ENCODE results near the gene LCOR.
"Not testable (repeated sequence)": the region's sequence is repeated elsewhere in the genome, so short reads cannot be mapped to it uniquely, and the experiment has no call there.

LCOR gene

DNA sequence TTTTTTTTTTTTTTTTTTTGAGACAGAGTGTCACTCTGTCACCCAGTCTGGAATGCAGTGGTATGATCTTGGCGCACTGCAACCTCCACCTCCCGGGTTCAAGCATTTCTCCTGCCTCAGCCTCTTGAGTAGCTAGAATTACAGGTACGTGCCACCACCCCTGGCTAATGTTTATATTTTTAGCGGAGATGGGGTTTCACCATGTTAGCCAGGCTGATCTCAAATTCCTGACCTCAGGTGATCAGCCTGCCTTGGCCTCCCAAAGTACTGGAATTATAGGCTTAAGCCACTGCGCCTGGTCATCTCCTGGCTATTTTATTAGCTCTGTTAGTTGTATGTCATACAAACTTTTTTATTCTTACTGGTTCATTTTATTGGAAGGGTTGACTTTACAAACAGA is 103.0 kb downstream of the LCOR start:
- no peak for DNase-seq (ENCODE audit: low read depth in 2 of 2)

GRCh38 chr10:96935810-96936209 is 103.7 kb downstream of the LCOR start:
- DNase-seq (ENCODE audit: low read depth in 2 of 2), result no peak

DNA sequence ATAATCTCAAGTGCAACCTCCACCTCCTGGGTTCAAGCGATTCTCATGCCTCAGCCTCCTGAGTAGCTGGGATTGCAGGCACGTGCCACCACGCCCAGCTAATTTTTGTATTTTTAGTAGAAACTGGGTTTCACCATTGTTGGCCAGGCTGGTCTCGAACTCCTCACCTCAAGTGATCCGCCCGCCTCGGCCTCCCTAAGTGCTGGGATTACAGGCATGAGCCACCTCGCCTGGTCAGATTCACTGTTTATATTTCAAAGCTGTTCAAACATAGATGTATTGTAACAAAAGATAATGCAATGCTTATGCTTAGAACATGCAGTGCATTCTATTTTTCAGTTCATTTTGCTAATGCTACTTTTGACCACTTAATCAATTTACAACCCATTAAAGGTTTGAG is 111.1 kb downstream of the LCOR start:
- not testable (repeated sequence) for DNase-seq (ENCODE audit: low read depth in 2 of 2)

DNA sequence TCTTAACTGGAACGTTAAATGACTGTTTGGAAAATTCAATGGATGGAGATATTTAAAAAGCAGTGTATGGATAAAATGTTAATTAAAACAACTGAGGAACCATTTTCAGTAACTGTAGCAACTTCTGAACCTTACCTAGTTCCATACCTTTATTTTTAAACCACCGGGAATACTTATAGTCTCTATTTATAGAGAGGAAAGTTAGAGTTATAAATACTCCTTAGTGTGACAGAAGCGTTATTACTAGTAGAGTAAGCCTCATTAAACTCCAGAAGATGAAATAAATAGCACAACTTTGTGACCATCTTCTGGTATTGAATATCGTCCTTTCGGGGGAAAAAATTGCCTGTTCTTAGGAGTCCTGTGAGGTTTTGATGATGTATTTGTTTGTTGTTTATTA is 114.9 kb downstream of the LCOR start:
- no peak for DNase-seq (ENCODE audit: low read depth in 2 of 2)

- no peak for DNase-seq (ENCODE audit: low read depth in 2 of 2)
Observed at GRCh38 chr10:96949039-96949683, 117.1 kb downstream of the LCOR start.

DNA sequence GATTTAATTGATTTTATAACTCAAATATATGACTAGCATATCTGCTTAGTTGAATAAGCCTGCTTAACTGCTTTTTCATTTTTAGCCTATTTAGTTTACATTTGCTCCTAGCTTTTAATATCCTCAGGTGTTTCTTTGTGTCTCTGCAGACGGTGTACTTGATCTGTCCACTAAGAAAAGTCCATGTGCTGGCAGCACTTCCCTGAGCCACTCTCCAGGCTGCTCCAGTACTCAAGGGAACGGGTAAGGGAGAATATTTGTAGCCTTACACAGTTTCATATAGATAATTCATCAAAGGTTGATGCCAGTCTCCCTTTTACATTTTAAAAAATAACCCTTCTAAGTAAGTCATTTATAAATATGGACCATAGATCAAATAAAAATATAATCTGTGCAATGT is 119.9 kb downstream of the LCOR start:
- DNase-seq (ENCODE audit: low read depth in 2 of 2), result no peak

GRCh38 chr10:96955794-96956193 is 123.7 kb downstream of the LCOR start:
- no peak for DNase-seq (ENCODE audit: low read depth in 2 of 2)

DNA sequence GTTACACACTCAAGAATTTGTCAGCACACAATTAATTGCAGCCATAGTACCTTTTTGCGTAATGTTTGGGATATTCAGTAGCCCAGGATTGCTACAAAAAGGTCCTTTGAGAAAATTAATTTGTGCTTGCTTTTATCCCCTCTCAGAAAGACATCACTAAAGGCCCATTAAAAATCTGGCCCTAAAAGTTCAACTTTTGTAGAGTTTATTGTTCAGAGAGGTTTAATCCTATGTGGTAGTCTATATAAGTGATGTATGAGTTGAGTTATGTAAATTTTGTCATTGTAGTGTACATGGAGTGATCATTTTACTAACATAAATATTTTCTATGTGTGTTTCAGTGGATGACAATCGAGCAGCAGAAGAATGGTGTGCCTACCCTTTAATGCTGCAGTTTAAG is 126.0 kb downstream of the LCOR start:
- DNase-seq (ENCODE audit: low read depth in 2 of 2), result no peak

- no peak for DNase-seq (ENCODE audit: low read depth in 2 of 2)
Observed at GRCh38 chr10:96959733-96960132, 127.6 kb downstream of the LCOR start.

- no peak for DNase-seq (ENCODE audit: low read depth in 2 of 2)
Observed at GRCh38 chr10:96960872-96961271, 128.8 kb downstream of the LCOR start.

DNA sequence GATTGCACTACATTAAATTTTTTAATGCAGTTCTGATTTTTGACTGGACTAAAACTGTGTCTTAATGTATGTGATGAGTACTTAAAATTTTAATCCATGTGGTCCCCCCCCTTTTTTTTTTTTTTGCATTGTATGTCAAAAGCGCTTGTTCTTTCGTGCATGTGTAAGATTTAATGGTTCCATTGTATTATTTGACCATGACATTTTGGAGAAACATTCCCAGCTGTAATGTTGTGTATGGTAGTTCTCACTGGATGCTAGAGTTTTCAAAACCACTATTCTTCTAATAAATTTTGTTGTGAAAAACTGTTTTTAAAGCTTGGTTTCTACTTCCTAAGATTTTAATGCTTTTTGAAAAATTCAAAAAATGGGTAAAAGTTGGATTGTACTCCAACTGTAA is 132.0 kb downstream of the LCOR start:
- no peak for DNase-seq (ENCODE audit: low read depth in 2 of 2)

- DNase-seq (ENCODE audit: low read depth in 2 of 2), result no peak
Observed at GRCh38 chr10:96967847-96968246, 135.7 kb downstream of the LCOR start.

GRCh38 chr10:96968682-96969423 is 136.8 kb downstream of the LCOR start:
- no peak for DNase-seq (ENCODE audit: low read depth in 2 of 2)

DNA sequence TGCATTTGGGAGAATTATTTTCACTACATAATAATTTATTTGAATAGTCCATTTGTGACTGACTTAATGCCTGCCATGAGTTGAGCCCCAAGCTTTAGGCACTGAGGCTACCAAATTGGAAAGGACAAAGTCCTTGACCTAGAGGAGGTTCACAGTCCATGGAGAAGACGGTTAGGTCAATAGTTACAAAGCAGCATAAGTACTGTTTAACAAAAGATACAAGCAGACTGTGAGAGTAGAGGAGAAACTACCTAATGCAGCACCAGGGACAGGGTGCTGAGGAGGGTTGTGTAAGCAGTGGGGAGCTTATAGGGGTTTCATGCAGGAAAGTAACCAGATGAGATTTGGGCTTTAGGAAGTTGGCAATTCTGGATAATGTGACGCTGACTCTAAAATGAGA is 139.2 kb downstream of the LCOR start:
- no peak for DNase-seq (ENCODE audit: low read depth in 2 of 2)

DNA sequence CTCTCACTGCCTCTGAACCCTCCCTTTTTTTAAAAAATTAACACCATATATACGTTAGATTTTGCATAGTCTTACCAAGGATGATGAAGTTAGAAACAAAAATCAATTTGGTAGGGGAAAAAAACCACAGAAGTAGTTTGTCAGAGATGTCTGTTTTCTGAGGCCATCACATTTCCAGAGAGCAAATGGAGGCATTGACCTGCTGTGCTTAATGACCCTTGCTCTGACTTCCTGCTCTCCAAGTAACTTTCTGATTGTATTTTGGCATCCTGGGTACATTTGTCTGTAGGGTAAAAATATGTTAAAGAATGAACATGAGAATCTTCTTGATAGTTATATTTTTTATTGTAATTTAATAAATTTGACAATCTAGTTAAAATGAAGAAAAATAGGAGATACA is 140.2 kb downstream of the LCOR start:
- DNase-seq (ENCODE audit: low read depth in 2 of 2), result no peak

DNA sequence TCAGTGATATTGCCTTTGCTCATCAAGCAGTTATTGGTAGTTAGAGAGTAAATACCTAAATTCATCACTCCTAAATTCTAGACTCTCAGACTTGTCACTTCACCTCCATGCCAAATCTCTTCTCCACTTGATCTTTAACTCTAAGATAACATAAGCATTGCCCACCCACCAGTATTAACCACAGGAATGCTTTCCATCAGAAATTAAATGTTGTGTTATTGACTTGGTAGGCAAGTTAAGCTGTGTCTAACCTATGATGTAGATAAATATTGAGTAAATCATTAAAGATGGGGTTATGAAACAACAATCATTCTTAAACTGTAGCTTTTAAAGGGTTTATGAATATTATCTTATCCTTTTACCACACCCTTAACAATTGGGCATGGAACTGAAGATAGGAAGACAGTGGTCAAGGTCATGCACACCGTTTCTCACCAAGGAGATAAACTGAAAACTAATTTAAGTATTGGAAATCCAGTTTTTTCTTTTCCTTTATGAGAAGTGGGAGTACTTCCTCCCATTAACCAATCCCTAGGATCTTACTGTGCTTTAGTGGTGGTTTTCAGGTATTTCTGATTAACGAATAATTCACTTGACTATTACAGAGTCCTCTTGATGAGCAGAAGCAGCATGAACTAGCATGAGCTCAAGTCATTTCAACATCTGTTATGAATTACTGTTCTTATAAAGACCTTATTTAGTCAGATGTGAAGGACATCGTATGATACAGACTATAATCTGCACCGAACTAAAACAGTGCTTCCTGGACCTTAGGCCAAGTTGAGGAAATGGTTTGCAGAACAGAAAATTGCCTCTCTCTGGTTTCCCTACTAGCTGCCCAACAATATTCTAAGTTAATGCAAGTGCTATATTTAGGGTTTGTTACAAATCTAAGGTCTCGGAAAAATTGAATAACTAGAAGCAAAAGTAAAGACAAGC is 142.0 kb downstream of the LCOR start:
- DNase-seq (ENCODE audit: low read depth in 2 of 2), result no peak

GRCh38 chr10:96975136-96975535 is 143.0 kb downstream of the LCOR start:
- no peak for DNase-seq (ENCODE audit: low read depth in 2 of 2)

DNA sequence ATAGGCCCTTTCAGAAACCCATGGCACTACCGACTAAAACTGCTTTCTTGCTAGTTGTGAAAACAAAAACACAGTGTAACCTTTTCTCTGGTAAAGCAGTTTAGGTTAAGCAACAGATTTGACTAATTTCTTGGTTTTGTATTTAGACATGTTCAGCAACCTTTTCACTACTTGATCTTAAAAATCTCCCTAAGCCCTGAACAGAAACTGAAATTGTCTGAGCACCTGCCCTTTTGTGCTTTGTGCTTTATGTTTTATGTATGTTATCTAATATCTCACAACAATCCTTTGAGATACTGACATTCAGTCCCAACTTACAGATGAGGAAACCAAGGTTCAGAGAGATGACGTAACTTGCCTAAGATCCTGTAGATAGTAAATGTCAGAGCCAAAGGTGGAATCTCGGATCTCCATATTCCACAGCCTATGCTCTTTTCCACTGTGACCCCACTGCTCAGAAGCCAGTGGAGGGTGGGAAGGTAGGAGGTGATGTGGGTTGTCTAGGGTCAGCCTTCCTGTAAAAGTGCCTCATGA is 146.6 kb downstream of the LCOR start:
- no peak for DNase-seq (ENCODE audit: low read depth in 2 of 2)

DNA sequence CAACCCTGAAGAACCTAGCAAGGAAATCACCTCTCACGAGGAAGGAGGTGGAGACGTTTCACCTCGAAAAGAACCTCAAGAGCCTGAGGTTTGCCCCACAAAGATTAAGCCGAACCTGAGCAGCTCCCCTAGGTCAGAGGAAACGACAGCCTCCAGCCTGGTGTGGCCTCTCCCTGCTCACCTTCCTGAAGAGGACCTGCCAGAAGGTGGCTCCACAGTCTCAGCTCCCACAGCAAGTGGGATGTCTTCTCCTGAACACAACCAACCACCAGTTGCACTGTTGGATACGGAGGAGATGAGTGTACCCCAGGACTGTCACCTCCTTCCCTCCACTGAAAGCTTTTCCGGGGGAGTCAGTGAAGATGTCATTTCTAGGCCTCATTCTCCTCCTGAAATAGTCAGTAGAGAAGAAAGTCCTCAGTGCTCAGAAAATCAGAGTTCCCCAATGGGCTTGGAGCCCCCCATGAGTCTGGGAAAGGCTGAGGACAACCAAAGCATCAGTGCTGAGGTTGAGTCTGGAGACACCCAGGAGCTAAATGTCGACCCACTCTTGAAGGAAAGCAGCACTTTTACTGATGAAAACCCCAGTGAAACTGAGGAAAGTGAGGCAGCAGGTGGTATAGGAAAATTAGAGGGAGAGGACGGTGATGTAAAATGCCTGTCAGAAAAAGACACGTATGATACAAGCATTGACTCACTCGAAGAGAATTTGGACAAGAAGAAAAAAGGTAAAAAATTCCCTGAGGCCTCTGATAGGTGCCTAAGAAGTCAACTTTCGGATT is 150.2 kb downstream of the LCOR start:
- DNase-seq (ENCODE audit: low read depth in 2 of 2), result no peak

- DNase-seq (ENCODE audit: low read depth in 2 of 2), result no peak
Observed at GRCh38 chr10:96984541-96985131, 152.5 kb downstream of the LCOR start.

DNA sequence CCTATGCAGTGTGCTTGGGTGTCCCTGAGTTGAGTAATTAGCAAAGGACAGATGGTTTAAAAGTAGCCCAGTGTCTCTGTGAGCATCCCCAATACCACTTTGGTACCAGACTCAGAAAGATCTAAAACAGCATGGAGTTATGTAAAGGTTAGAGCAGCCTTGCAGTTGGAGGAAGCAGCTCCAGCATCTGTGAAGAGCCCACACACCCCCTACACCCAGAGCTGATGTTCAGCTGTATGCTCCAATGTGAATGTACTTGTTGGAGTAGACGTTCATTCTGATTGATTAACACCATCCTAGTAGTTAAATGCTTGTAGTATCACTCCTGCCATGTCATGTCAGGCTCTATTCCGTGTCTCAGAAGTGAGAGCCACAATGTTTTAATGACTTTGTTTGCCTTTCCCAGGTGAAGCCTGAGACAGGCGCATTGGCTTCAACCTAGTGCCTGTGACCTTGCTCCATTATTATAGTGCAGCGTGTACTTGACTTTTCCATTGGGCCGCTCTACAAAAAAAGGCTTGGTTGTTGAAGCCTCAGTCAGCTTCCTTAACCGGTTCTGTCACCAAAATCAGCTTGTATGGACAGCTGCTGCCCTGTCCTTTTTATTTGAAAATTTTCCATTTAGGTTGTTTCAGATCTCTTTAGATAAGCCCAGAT is 154.2 kb downstream of the LCOR start:
- no peak for DNase-seq (ENCODE audit: low read depth in 2 of 2)
